GM12891 (cell line): ENCODE data around the gene GPC6.

Experiments used
- DNase-seq: peaks from one replicate; pipeline ENCODE4 v3.0.0; 2011; ENCODE audit warnings: low spot score; ENCODE audit not compliant: insufficient read length
- FAIRE-seq: peaks from 2 replicates; lab custom pipeline; 2011; peaks lifted over from hg19 to GRCh38; lab: Jason Lieb, UNC
- PAX5 ChIP-seq: IDR thresholded peaks from 2 replicates; pipeline ENCODE4 v1.6.1; 2011; ENCODE audit warnings: low read length, moderate library complexity, mild to moderate bottlenecking; ENCODE audit not compliant: insufficient read depth, severe bottlenecking
- POLR2A ChIP-seq: IDR thresholded peaks from 2 replicates; pipeline ENCODE4 v1.6.1; 2011; ENCODE audit warnings: low read depth, low read length, control low read depth
- POLR2AphosphoS5 ChIP-seq: IDR thresholded peaks from 2 replicates; pipeline ENCODE4 v1.6.1; 2011; ENCODE audit warnings: low read depth, low read length, control low read depth
- POU2F2 ChIP-seq: IDR thresholded peaks from 2 replicates; pipeline ENCODE4 v1.6.1; 2011; ENCODE audit warnings: low read depth, mild to moderate bottlenecking, control low read depth, low read length, moderate library complexity
- SPI1 ChIP-seq: IDR thresholded peaks from 2 replicates; pipeline ENCODE4 v1.6.1; 2011; ENCODE audit warnings: low read depth, low read length, control low read depth
- TAF1 ChIP-seq: IDR thresholded peaks from 2 replicates; pipeline ENCODE4 v1.6.1; 2011; ENCODE audit warnings: low read depth, low read length, control low read depth

GPC6 gene

DNA sequence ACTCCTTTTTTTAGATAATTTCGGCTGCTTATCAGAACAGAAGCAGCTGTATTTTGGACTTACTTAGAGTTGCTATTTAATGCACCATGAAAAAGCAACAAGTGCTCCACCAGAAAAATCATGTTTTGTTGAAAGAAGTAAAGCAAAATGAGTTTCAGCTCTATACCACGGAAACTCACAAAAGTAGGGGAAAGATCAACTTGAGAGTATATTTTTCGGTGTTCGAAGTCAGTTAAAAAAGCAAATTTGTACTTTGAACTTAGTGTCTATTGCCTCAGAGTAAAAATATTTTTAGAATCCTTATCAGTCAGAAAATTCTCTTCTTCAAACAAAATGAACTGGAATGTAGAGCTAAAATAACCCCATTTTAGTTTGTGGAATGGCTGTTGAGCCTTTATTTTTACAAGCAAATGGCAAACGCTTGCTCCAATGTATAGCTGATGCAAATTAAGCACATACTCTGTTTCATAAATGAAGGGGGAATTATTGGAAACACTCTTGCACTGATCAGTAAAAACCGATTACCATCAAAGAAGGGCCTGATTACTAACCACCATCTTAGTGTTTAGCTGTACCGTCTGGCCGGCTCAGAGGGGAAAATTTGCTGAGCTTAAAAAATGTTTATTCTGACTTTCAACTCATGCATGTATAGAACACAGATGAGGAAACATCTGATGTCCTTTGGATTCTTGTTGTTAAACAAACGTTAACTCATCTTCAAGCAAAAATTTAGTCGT lies 540.7 kb downstream of the GPC6 start:
- no peak for DNase-seq
- TF ChIP-seq TAF1, result no peak
- TF ChIP-seq SPI1, result no peak
- TF ChIP-seq POU2F2, result no peak
- no peak for TF ChIP-seq POLR2A
- TF ChIP-seq POLR2AphosphoS5, result no peak
- TF ChIP-seq PAX5, result no peak
- no peak for FAIRE-seq

- no peak for TF ChIP-seq PAX5
- FAIRE-seq, result no peak
- no peak for DNase-seq
These were observed 541.4 kb downstream of the GPC6 start for GRCh38 chr13:93767917-93768409.

- no peak for DNase-seq
- no peak for FAIRE-seq
These were observed 542.5 kb downstream of the GPC6 start for GRCh38 chr13:93769101-93769500.

GRCh38 chr13:93769607-93770006 lies 543.0 kb downstream of the GPC6 start:
- no peak for DNase-seq
- no peak for TF ChIP-seq POLR2A
- no peak for TF ChIP-seq TAF1
- TF ChIP-seq POU2F2, result no peak
- no peak for TF ChIP-seq PAX5
- no peak for TF ChIP-seq POLR2AphosphoS5
- no peak for TF ChIP-seq SPI1
- FAIRE-seq, result no peak

More at GRCh38 chr13:93769101-93769500, 542.5 kb downstream of the GPC6 start:
- TF ChIP-seq SPI1 (no peak), TAF1 (no peak), POLR2A (no peak), POLR2AphosphoS5 (no peak), PAX5 (no peak), POU2F2 (no peak)

GRCh38 chr13:93771227-93771626 lies 544.6 kb downstream of the GPC6 start:
- DNase-seq (no peak), FAIRE-seq (no peak)
- no peak for TF ChIP-seq POLR2A
- TF ChIP-seq SPI1, result no peak

DNA sequence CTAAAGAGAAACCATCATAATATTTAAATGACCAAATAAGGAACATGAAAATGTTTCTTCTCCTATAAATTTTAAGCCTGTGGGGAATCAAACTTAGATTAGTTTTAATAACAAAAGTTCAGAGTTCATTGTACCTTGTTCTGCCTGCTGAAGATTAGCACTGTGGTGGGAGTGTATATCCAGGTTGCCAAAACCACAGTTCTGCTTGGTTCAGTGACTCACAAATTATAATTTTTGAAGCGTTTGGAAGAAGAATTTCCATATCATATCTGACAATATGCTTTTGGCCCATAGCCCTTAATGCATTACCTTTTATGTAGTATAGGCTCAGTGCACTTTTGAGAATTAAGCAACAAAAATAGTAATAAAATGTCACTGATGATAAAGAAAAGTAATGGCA lies 545.2 kb downstream of the GPC6 start:
- FAIRE-seq, result no peak
- no peak for TF ChIP-seq POLR2AphosphoS5
- TF ChIP-seq SPI1, result no peak
- TF ChIP-seq POLR2A, result no peak
- no peak for TF ChIP-seq TAF1
- no peak for TF ChIP-seq PAX5
- TF ChIP-seq POU2F2, result no peak
- no peak for DNase-seq

DNA sequence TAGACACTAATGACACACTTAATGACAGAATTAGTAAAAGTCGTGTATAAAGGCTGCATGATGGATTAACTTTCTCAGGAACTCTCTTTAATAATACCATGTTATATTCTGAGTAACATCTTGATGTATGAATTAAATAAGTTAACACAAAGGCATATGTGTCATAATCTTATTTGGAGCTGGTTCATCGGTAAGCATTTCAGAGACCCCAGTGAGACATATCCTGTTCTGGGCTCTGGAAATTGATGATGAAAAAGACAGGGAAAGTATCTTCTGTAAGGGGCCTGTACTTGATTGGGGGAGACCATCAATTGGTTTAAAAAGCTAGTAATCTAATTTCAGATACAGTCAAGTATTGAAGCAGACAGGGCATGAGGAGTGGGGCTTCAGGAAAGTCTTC lies 547.9 kb downstream of the GPC6 start:
- DNase-seq, result no peak
- TF ChIP-seq POU2F2 (no peak), SPI1 (no peak), POLR2A (no peak), PAX5 (no peak), POLR2AphosphoS5 (no peak), TAF1 (no peak)
- no peak for FAIRE-seq

GRCh38 chr13:93775027-93775426 lies 548.4 kb downstream of the GPC6 start:
- no peak for FAIRE-seq

DNA sequence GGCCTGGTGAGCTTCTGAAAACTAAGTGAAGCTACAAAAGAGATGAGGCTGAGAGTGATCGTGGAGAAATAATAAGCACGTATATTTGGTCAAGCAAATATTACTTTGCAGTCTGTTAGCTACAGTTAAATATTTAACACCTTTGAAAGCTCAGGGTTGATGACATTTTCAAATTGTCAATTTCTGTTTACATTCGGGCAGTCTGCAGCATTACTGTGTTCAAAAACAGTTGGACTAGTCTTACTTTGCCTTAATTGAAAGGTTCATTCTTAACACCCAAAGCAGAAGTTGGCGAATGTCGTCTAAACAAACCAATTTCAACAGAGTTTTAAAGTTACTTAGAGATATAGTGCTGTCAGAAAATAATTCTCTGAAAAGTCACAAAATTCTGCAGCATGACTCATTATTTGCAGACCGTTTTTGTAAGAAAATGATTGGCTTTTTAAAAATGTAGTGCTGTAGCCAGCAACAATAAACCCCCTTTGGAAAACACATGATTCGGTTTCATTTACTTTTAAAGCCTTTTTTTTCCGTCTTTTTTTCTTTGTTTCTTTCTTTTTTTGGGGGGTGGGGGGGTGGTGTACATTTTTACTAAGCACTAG lies 549.0 kb downstream of the GPC6 start:
- no peak for DNase-seq
- TF ChIP-seq TAF1 (no peak), POLR2AphosphoS5 (no peak), PAX5 (no peak), POU2F2 (no peak), SPI1 (no peak), POLR2A (no peak)
- no peak for FAIRE-seq

More at GRCh38 chr13:93775027-93775426, 548.4 kb downstream of the GPC6 start:
- TF ChIP-seq POLR2A, result no peak
- TF ChIP-seq POLR2AphosphoS5, result no peak
- TF ChIP-seq PAX5, result no peak
- no peak for TF ChIP-seq TAF1
- no peak for TF ChIP-seq POU2F2
- TF ChIP-seq SPI1, result no peak
- no peak for DNase-seq

GRCh38 chr13:93776936-93777335 lies 550.3 kb downstream of the GPC6 start:
- FAIRE-seq (no peak), DNase-seq (no peak)
- TF ChIP-seq POLR2AphosphoS5 (no peak), POLR2A (no peak), POU2F2 (no peak), TAF1 (no peak), SPI1 (no peak), PAX5 (no peak)
